ENCODE results near the gene TRIM52. TPM values are rescaled to one million over a fixed set of nuclear protein-coding genes. Genes with fewer than 3 reads are reported as not detected.

TRIM52 gene
- total RNA-seq, 1 experiment from 2014 or later = 7.6 TPM

DNA sequence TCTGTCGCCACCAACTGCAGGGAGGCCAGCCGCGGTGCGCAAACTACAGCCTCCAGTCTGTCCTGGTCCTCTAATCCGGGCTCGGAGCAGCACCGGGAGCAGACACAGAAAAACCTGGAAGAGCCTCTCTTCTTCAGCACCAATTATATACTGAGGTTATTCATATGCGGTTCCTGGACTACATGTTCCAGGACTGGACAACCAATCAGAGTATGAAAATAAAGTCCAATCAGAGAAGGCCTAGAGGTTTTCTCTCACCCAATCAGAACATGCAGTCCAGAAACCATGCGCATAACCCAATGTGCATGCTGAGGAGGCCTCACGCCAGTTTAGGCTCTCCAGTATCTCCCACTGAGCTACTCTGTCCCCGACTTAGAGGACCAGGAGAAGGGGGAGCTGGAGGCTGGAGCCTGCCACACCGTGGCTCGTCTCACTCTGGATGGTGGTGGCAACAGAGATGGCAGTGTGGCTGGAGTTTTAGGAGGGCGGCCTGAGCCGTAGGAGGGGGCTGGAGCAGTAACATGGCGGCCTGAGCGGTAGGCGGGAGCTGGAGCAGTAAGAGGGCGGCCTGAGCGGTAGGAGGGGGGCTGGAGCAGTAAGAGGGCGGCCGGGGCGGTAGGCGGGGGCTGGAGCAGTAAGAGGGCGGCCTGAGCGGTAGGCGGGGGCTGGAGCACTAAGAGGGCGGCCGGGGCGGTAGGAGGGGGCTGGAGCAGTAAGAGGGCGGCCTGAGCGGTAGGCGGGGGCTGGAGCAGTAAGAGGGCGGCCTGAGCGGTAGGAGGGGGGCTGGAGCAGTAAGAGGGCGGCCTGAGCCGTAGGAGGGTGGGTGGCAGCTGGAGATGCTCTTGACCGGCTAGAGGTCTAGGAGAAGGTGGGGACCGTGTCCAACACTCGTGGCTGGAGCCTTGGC lies 20.4 kb upstream of the TRIM52 start:
- Histone ChIP-seq H2AFZ (ENCODE audit: low read depth, low read length, poor library complexity, severe bottlenecking) (no peak overlapping the region), H3K27me3 (ENCODE audit: insufficient read depth, low read length) (no peaks in the 10 kb centered on the region), H3K79me2 (ENCODE audit: insufficient read depth, low read length) (no peaks in the 10 kb centered on the region), H4K20me1 (ENCODE audit: insufficient read depth) (no peaks in the 10 kb centered on the region), H3K36me3 (ENCODE audit: control insufficient read depth in 1 of 2, insufficient read depth in 2 of 2, low read length in 2 of 2) (no peaks in the 10 kb centered on the region), H3K9me2 (ENCODE audit: insufficient read depth) (no peaks in the 10 kb centered on the region), H3K9me3 (ENCODE audit: control insufficient read depth in 1 of 2, insufficient read depth in 1 of 2, low read depth in 1 of 2, low read length in 2 of 2) (no peaks in the 10 kb centered on the region), H3K27ac (ENCODE audit: low read depth, low read length) (no peak overlapping the region), H3K9ac (ENCODE audit: low read length) (no peak overlapping the region), H3K4me2 (ENCODE audit: low read length) (no peak overlapping the region), H3K4me1 (ENCODE audit: control insufficient read depth in 1 of 2, insufficient read depth in 2 of 2, low read length in 2 of 2) (no peaks in the 10 kb centered on the region), H3K4me3 (replicated peaks in 1 of 2; ENCODE audit: low read depth in 1 of 2, low read length in 2 of 2) (no peak overlapping the region)
- ChIA-PET POLR2A (no interaction called here), CTCF (no interaction called here), RAD21 (ENCODE audit: low non-redundant PET in 1 of 2, low total read pairs in 2 of 2, uncharacterized antibody in 2 of 2, unreplicated experiment in 2 of 2) (no interaction called here)
- intact Hi-C loops (cut with micrococcal nuclease) = no loop called here
- no peak for ATAC-seq
- TF ChIP-seq JUND (IDR thresholded peaks at IDR 0.05) (no peak), YY1 (IDR thresholded peaks at IDR 0.05; ENCODE audit: extremely low read depth, insufficient replicate concordance, low read depth, low read length) (no peak), ELF1 (IDR thresholded peaks at IDR 0.05; ENCODE audit: borderline replicate concordance, low read depth) (no peak), RAD21 (IDR thresholded peaks at IDR 0.05; ENCODE audit: low read depth) (no peak), SIN3A (IDR thresholded peaks at IDR 0.05; ENCODE audit: low read depth) (no peak), EZH2phosphoT487 (IDR thresholded peaks at IDR 0.05; ENCODE audit: borderline replicate concordance) (no peak), CEBPB (IDR thresholded peaks at IDR 0.05; ENCODE audit: low read depth) (no peak), POLR2AphosphoS5 (IDR thresholded peaks at IDR 0.05; ENCODE audit: low read depth, low read length) (no peak), CBX3 (IDR thresholded peaks at IDR 0.05; ENCODE audit: low read depth) (no peak), ZNF274 (IDR thresholded peaks at IDR 0.05; ENCODE audit: low read depth, low read length) (no peak), ZFX (IDR thresholded peaks at IDR 0.05) (no peak), SP1 (IDR thresholded peaks at IDR 0.05; ENCODE audit: low read depth) (no peak), POLR2A (IDR thresholded peaks at IDR 0.05; ENCODE audit: borderline replicate concordance, extremely low read depth, insufficient read depth, insufficient read length) (no peak)
- TF ChIP-seq, protein P1, sequence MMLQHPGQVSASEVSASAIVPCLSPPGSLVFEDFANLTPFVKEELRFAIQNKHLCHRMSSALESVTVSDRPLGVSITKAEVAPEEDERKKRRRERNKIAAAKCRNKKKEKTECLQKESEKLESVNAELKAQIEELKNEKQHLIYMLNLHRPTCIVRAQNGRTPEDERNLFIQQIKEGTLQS (IDR thresholded peaks at IDR 0.05) = no peak
- TF ChIP-seq, protein P2, sequence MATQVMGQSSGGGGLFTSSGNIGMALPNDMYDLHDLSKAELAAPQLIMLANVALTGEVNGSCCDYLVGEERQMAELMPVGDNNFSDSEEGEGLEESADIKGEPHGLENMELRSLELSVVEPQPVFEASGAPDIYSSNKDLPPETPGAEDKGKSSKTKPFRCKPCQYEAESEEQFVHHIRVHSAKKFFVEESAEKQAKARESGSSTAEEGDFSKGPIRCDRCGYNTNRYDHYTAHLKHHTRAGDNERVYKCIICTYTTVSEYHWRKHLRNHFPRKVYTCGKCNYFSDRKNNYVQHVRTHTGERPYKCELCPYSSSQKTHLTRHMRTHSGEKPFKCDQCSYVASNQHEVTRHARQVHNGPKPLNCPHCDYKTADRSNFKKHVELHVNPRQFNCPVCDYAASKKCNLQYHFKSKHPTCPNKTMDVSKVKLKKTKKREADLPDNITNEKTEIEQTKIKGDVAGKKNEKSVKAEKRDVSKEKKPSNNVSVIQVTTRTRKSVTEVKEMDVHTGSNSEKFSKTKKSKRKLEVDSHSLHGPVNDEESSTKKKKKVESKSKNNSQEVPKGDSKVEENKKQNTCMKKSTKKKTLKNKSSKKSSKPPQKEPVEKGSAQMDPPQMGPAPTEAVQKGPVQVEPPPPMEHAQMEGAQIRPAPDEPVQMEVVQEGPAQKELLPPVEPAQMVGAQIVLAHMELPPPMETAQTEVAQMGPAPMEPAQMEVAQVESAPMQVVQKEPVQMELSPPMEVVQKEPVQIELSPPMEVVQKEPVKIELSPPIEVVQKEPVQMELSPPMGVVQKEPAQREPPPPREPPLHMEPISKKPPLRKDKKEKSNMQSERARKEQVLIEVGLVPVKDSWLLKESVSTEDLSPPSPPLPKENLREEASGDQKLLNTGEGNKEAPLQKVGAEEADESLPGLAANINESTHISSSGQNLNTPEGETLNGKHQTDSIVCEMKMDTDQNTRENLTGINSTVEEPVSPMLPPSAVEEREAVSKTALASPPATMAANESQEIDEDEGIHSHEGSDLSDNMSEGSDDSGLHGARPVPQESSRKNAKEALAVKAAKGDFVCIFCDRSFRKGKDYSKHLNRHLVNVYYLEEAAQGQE (IDR thresholded peaks at IDR 0.05; ENCODE audit: low read depth) = no peak
- TF ChIP-seq, protein P3, sequence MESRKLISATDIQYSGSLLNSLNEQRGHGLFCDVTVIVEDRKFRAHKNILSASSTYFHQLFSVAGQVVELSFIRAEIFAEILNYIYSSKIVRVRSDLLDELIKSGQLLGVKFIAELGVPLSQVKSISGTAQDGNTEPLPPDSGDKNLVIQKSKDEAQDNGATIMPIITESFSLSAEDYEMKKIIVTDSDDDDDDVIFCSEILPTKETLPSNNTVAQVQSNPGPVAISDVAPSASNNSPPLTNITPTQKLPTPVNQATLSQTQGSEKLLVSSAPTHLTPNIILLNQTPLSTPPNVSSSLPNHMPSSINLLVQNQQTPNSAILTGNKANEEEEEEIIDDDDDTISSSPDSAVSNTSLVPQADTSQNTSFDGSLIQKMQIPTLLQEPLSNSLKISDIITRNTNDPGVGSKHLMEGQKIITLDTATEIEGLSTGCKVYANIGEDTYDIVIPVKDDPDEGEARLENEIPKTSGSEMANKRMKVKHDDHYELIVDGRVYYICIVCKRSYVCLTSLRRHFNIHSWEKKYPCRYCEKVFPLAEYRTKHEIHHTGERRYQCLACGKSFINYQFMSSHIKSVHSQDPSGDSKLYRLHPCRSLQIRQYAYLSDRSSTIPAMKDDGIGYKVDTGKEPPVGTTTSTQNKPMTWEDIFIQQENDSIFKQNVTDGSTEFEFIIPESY (IDR thresholded peaks at IDR 0.05; ENCODE audit: extremely low read depth, insufficient replicate concordance, low read length) = no peak
- BruUV-seq (replicated peaks) = no TSS peak
- no peak for DNase-seq (ENCODE audit: low read depth, low spot score)
